ENCODE measurements around the gene WIPI1. TPM values are rescaled to one million over a fixed set of nuclear protein-coding genes. Genes with fewer than 3 reads are reported as not detected.

The WIPI1 gene
- total RNA-seq, 4 donors from 2014 or later = 22.9 to 53.2 (median 45.0) TPM

- 94% methylated on average over 5 of the region's 7 CpGs; no CpG with 5 or more reads in 1 of the 2 donors for WGBS, 2 donors (ENCODE audit: low coverage in 1 of 2)
- no peak overlapping the region for H3K4me3 ChIP-seq
- no peak overlapping the region for H3K27ac ChIP-seq
- no peaks in the 10 kb centered on the region for H3K27me3 ChIP-seq
- no peaks in the 10 kb centered on the region for H3K4me1 ChIP-seq
- H3K9me3 ChIP-seq = no peaks in the 10 kb centered on the region
- no peak for ATAC-seq
- no peak for TF ChIP-seq POLR2AphosphoS5 (IDR thresholded peaks at IDR 0.05)
- TF ChIP-seq, protein P1, sequence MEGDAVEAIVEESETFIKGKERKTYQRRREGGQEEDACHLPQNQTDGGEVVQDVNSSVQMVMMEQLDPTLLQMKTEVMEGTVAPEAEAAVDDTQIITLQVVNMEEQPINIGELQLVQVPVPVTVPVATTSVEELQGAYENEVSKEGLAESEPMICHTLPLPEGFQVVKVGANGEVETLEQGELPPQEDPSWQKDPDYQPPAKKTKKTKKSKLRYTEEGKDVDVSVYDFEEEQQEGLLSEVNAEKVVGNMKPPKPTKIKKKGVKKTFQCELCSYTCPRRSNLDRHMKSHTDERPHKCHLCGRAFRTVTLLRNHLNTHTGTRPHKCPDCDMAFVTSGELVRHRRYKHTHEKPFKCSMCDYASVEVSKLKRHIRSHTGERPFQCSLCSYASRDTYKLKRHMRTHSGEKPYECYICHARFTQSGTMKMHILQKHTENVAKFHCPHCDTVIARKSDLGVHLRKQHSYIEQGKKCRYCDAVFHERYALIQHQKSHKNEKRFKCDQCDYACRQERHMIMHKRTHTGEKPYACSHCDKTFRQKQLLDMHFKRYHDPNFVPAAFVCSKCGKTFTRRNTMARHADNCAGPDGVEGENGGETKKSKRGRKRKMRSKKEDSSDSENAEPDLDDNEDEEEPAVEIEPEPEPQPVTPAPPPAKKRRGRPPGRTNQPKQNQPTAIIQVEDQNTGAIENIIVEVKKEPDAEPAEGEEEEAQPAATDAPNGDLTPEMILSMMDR (IDR thresholded peaks at IDR 0.05) = no peak
- peaks cover 0 to 100% of the 10 kb centered on the region in 2 donors for H3K36me3 ChIP-seq
These were observed 29.7 kb downstream of the WIPI1 start for GRCh38 chr17:68427575-68427974.

GRCh38 chr17:68425979-68426378, 31.3 kb downstream of the WIPI1 start:
- no peak overlapping the region for H3K27ac ChIP-seq
- ATAC-seq = no peak
- no peaks in the 10 kb centered on the region for H3K4me1 ChIP-seq
- no peak overlapping the region for H3K4me3 ChIP-seq
- no peaks in the 10 kb centered on the region for H3K9me3 ChIP-seq
- TF ChIP-seq EP300 (IDR thresholded peaks at IDR 0.05) (no peak), POLR2AphosphoS5 (IDR thresholded peaks at IDR 0.05) (no peak), POLR2A (IDR thresholded peaks at IDR 0.05) (no peak)
- TF ChIP-seq, protein P1 (IDR thresholded peaks at IDR 0.05) = no peak
- WGBS, 2 donors (ENCODE audit: low coverage in 1 of 2) = 87 to 89% methylated on average over 3 to 12 of the region's 12 CpGs
- no peaks in the 10 kb centered on the region for H3K27me3 ChIP-seq
- H3K36me3 ChIP-seq = peaks cover 0 to 100% of the 10 kb centered on the region in 2 donors

GRCh38 chr17:68424861-68425260, 32.4 kb downstream of the WIPI1 start:
- Histone ChIP-seq H3K36me3 (peaks cover 0 to 100% of the 10 kb centered on the region in 2 donors), H3K27ac (no peak overlapping the region), H3K4me3 (no peak overlapping the region), H3K9me3 (no peaks in the 10 kb centered on the region), H3K27me3 (no peaks in the 10 kb centered on the region), H3K4me1 (no peaks in the 10 kb centered on the region)
- TF ChIP-seq EP300 (IDR thresholded peaks at IDR 0.05) = no peak
- TF ChIP-seq, protein P1 (IDR thresholded peaks at IDR 0.05) = no peak
- TF ChIP-seq POLR2A (IDR thresholded peaks at IDR 0.05) = no peak
- no peak for TF ChIP-seq POLR2AphosphoS5 (IDR thresholded peaks at IDR 0.05)
- ATAC-seq = no peak
- 93 to 100% methylated on average over 3 of the region's 6 CpGs for WGBS, 2 donors (ENCODE audit: low coverage in 1 of 2)

GRCh38 chr17:68424203-68424602, 33.1 kb downstream of the WIPI1 start:
- Histone ChIP-seq H3K9me3 (no peaks in the 10 kb centered on the region), H3K36me3 (peaks cover 0 to 100% of the 10 kb centered on the region in 2 donors), H3K4me1 (no peaks in the 10 kb centered on the region), H3K27ac (no peak overlapping the region), H3K27me3 (no peaks in the 10 kb centered on the region), H3K4me3 (no peak overlapping the region)
- TF ChIP-seq POLR2A (IDR thresholded peaks at IDR 0.05) (no peak), EP300 (IDR thresholded peaks at IDR 0.05) (no peak), POLR2AphosphoS5 (IDR thresholded peaks at IDR 0.05) (no peak)
- TF ChIP-seq, protein P1 (IDR thresholded peaks at IDR 0.05) = no peak
- no peak for ATAC-seq
- 95% methylated on average over 3 of the region's 12 CpGs; no CpG with 5 or more reads in 1 of the 2 donors for WGBS, 2 donors (ENCODE audit: low coverage in 1 of 2)

- no peaks in the 10 kb centered on the region for H3K4me1 ChIP-seq
- no peaks in the 10 kb centered on the region for H3K27me3 ChIP-seq
- no peaks in the 10 kb centered on the region for H3K9me3 ChIP-seq
- WGBS, 2 donors (ENCODE audit: low coverage in 1 of 2) = 86 to 93% methylated on average over 2 of the region's 3 CpGs
- H3K4me3 ChIP-seq = no peak overlapping the region
- H3K27ac ChIP-seq = no peak overlapping the region
- no peak for TF ChIP-seq EP300 (IDR thresholded peaks at IDR 0.05)
- TF ChIP-seq, protein P1 (IDR thresholded peaks at IDR 0.05) = no peak
- peaks cover 0 to 92% of the 10 kb centered on the region in 2 donors for H3K36me3 ChIP-seq
- ATAC-seq = no peak
These were observed 34.0 kb downstream of the WIPI1 start for GRCh38 chr17:68423251-68423650.

All from gastroesophageal sphincter (tissue), 4 donors.